HG03139 (cell line): ENCODE data around the gene STK32C.

Experiments used
- ATAC-seq: cut with Tn5 transposase; IDR thresholded peaks from one replicate; pipeline ENCODE4 v1.9.1; 2021; ENCODE audit not compliant: unreplicated experiment

The STK32C gene

GRCh38 chr10:132189016-132189415 lies 118.7 kb downstream of the STK32C start:
- no peak for ATAC-seq

GRCh38 chr10:132188331-132188730 lies 119.4 kb downstream of the STK32C start:
- no peak for ATAC-seq

GRCh38 chr10:132187430-132188138 lies 120.2 kb downstream of the STK32C start:
- no peak for ATAC-seq

DNA sequence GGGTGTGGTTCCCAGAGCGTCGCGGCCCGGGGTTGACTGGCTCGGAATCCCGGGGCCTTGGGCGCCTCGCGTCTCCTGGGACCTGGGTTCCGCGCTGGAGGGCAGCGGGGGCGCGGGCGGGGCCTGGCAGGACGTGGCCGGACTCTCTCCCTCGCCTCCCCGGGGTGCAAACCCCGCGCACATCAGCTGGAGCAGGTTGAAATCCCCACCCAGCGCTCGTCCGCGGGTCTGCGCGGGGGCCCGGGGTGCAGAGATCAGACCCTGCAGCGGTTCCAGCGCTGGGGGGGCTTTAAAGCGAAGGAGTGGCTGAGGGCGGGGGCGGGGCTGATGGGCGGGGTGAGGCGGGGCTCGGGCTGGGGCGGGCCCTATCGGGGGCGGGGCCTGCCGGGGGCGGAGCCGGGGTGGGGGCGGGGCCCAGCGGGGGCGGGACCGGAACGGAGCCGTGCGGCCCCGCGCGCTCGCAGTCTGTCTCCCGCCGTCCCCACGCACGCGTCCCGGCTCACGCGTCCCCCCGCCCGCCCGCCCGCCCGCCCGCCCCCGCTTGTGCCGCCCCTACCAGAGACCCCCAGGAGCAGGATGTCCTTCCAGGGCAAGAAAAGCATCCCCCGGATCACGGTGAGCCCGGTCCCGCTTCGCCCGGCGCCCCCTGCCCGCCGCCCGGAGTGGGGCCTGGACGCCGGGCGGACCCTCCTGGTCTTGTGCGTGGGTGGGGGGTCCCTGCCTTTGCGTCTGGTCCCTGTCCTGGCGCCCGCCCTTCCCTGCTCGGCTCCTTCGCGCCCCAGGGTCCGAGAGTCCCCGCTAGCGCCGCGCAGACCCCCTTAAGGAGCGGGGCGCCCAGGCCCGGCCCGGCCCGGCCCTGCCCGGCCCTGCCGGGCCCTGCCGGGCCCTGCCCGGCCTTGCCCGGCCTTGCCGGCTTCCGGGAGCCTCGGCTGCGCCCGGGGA lies 121.0 kb downstream of the STK32C start, which contains the start of gene DPYSL4:
Gene DPYSL4 (plus strand): TSS at position 461 of the 942 bp plus-strand sequence. CDS start 116 bp downstream, at position 577.
- ATAC-seq, result no peak

- ATAC-seq, result no peak
Measured at GRCh38 chr10:132185601-132186487, 121.9 kb downstream of the STK32C start.

GRCh38 chr10:132184816-132185593 lies 122.7 kb downstream of the STK32C start:
- no peak for ATAC-seq

DNA sequence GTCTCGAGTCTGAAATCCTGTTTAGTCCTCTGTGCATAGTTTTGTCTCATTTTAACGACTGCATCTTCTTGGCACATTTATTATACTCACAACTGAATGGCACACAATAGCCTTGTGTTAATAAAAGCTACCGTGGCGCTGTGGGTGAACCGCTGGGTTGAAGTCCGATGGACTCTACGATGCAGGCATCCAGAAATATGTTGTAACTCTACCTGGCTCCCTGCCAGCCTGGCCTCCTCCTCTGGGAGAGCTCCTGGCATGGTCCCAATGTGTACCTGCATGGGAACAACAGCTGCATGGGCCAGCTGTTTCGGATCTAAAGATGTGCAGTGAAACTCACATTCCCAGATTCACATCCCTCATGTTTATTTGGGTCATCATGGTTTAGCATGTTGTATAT lies 124.7 kb downstream of the STK32C start:
- no peak for ATAC-seq

DNA sequence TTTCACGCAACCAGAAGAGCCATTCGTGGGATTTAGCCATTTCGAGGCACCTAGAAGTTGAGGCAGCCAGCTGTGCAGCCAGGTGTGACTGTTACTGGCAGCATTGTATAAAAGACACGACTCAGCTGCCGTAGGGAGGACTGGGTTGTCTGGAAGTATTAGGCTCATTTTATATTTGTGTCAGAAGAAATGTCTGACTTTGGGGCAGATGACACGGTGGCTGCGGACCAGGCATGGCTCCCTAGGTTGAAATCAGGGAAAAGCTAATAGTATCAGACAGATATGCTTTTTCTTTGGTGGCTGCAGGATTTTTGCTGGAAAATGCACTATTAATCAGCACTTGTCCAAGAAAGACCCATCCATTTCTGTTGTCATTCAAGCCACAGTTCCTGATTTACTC lies 125.2 kb downstream of the STK32C start:
- ATAC-seq, result no peak

- no peak for ATAC-seq
Measured at GRCh38 chr10:132181691-132182425, 125.9 kb downstream of the STK32C start.

- ATAC-seq, result no peak
Measured at GRCh38 chr10:132180736-132181135, 127.0 kb downstream of the STK32C start.

- ATAC-seq, result no peak
Measured at GRCh38 chr10:132179551-132180392, 128.0 kb downstream of the STK32C start.

DNA sequence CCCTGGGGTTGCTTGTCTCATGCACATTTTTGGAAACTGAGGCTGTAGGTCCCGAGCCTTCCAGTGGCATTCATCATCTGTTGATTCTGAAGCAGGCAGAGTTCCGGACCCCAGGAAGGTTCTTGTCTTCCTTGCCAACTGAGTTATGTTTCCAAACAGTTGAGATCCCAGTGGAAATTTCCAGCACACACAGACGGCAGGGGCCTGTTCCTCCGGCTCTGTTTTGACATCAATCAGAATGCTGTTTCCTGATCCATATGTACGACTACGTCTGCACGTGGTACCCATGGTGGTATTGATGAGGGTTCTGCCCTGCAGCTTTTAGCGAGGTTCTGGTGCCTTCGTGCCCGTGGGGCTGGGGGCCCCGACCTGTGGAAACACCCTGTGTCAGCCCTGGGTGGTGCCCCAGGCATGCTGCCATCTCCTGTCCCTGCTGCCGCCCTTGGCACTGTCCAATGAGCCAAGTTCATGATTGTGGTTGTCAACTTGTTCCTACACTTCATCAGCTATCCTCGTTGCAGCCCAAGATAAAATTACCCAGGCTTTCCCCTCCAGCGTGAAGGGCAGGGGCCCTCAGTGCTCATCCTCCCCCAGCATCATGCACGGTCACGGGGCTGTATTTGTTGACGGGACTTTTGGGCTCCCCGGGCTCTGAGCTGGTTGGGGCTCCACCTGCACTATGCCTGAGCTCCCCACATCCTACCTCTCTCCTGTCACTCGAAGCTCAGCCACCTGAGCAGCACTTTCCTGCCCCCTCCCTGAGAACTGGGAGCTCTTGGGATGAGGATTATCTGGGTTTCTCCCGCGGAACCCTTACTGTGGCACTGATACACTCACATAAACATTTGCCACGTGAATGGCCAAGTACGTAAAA lies 128.8 kb downstream of the STK32C start:
- ATAC-seq, result no peak

DNA sequence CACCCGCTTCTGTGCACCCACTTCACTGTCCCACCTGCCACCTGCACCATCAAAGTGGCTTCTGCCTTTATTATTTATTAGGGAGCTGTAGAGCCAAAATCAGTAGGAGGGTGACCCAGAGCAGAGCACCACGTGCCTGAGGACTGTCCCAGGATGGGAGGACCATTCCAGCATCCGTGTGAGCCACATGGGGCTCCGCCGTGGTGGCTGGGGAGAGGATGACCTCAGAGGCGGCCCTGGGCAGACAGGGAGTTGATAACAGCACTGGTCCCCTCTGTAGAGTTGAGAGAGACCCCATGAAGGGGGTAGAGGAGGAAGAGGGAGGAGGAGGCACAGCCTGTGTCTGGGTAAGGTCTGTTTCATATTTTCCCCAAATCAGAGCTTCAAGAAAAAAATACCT lies 129.7 kb downstream of the STK32C start:
- ATAC-seq, result no peak

- no peak for ATAC-seq
Measured at GRCh38 chr10:132176623-132177500, 130.9 kb downstream of the STK32C start.

GRCh38 chr10:132175907-132176581 lies 131.7 kb downstream of the STK32C start:
- no peak for ATAC-seq

- no peak for ATAC-seq
Measured at GRCh38 chr10:132175408-132175807, 132.3 kb downstream of the STK32C start.
